Ishikawa (cell line): ENCODE results near the gene MED12L.
A peak's percentile ranks its signal among the peaks of the same experiment; 100 is the strongest.

Source experiments
- CEBPB ChIP-seq: IDR thresholded peaks from 2 replicates; pipeline ENCODE4 v1.6.1; 2012
- CREB1 ChIP-seq: IDR thresholded peaks from 2 replicates; pipeline ENCODE4 v1.6.1; 2012; ENCODE audit warnings: low read depth
- EGR1 ChIP-seq: IDR thresholded peaks from 2 replicates; pipeline ENCODE4 v1.6.1; 2012
- EP300 ChIP-seq: IDR thresholded peaks from 2 replicates; pipeline ENCODE4 v1.6.1; 2012; ENCODE audit warnings: borderline replicate concordance
- FOXM1 ChIP-seq: IDR thresholded peaks from 2 replicates; pipeline ENCODE4 v1.6.1; 2012; ENCODE audit warnings: low read depth, borderline replicate concordance
- NFIC ChIP-seq: IDR thresholded peaks from 2 replicates; pipeline ENCODE4 v1.6.1; 2012
- RAD21 ChIP-seq: IDR thresholded peaks from 2 replicates; pipeline ENCODE4 v1.6.1; 2012; ENCODE audit warnings: low read depth
- TAF1 ChIP-seq: IDR thresholded peaks from 2 replicates; pipeline ENCODE4 v1.6.1; 2012; ENCODE audit warnings: low read depth, mild to moderate bottlenecking
- TCF12 ChIP-seq: IDR thresholded peaks from 2 replicates; pipeline ENCODE4 v1.6.1; 2012; ENCODE audit warnings: low read depth
- TEAD4 ChIP-seq: IDR thresholded peaks from 2 replicates; pipeline ENCODE4 v1.6.1; 2012
- YY1 ChIP-seq: IDR thresholded peaks from 2 replicates; pipeline ENCODE4 v1.6.1; 2012; ENCODE audit warnings: low read depth
- ZBTB7A ChIP-seq: IDR thresholded peaks from 2 replicates; pipeline ENCODE4 v1.6.1; 2012; ENCODE audit warnings: low read depth
- TF ChIP-seq, protein P1 (sequence below): IDR thresholded peaks from 2 replicates; pipeline ENCODE4 v1.6.1; 2012; ENCODE audit warnings: low read depth, mild to moderate bottlenecking
- TF ChIP-seq, protein P2 (sequence below): IDR thresholded peaks from 2 replicates; pipeline ENCODE4 v1.6.1; 2012
- TF ChIP-seq, protein P3 (sequence below): IDR thresholded peaks from 2 replicates; pipeline ENCODE4 v1.6.1; 2012

The MED12L gene

DNA sequence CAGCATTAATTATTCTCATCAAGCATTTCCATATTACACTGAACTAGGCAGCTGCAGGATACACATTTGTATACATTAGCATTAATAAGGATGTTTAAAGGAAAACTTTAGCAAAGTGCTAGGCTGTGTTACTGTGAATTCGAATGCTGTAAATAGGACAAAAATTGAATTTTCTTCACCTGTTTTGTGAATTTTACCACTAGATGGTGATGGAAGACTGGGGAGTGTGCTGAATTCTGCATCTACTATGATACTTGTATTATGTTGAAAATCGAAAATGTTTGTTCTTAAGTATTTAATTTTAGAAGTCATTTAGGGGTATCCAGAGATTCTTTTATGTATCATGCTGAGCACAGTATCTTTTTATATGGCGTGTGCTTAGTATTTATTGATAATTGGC is 205.2 kb downstream of the MED12L start:
- TF ChIP-seq RAD21 (peak; percentile 74), TCF12 (no peak), CEBPB (no peak)

GRCh38 chr3:151293127-151293526 is 207.7 kb downstream of the MED12L start:
- TF ChIP-seq TEAD4: no peak
- TF ChIP-seq, protein P1, sequence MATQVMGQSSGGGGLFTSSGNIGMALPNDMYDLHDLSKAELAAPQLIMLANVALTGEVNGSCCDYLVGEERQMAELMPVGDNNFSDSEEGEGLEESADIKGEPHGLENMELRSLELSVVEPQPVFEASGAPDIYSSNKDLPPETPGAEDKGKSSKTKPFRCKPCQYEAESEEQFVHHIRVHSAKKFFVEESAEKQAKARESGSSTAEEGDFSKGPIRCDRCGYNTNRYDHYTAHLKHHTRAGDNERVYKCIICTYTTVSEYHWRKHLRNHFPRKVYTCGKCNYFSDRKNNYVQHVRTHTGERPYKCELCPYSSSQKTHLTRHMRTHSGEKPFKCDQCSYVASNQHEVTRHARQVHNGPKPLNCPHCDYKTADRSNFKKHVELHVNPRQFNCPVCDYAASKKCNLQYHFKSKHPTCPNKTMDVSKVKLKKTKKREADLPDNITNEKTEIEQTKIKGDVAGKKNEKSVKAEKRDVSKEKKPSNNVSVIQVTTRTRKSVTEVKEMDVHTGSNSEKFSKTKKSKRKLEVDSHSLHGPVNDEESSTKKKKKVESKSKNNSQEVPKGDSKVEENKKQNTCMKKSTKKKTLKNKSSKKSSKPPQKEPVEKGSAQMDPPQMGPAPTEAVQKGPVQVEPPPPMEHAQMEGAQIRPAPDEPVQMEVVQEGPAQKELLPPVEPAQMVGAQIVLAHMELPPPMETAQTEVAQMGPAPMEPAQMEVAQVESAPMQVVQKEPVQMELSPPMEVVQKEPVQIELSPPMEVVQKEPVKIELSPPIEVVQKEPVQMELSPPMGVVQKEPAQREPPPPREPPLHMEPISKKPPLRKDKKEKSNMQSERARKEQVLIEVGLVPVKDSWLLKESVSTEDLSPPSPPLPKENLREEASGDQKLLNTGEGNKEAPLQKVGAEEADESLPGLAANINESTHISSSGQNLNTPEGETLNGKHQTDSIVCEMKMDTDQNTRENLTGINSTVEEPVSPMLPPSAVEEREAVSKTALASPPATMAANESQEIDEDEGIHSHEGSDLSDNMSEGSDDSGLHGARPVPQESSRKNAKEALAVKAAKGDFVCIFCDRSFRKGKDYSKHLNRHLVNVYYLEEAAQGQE: no peak
- TF ChIP-seq TAF1: no peak
- TF ChIP-seq EP300: no peak
- TF ChIP-seq YY1: no peak
- no peak for TF ChIP-seq TCF12

- TF ChIP-seq NFIC: no peak
- no peak for TF ChIP-seq TAF1
- no peak for TF ChIP-seq RAD21
- TF ChIP-seq EGR1: no peak
- TF ChIP-seq CEBPB: no peak
- TF ChIP-seq, protein P1: no peak
- TF ChIP-seq, protein P2, sequence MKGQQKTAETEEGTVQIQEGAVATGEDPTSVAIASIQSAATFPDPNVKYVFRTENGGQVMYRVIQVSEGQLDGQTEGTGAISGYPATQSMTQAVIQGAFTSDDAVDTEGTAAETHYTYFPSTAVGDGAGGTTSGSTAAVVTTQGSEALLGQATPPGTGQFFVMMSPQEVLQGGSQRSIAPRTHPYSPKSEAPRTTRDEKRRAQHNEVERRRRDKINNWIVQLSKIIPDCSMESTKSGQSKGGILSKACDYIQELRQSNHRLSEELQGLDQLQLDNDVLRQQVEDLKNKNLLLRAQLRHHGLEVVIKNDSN: no peak
- no peak for TF ChIP-seq FOXM1
- TF ChIP-seq CREB1: no peak
- TF ChIP-seq, protein P3, sequence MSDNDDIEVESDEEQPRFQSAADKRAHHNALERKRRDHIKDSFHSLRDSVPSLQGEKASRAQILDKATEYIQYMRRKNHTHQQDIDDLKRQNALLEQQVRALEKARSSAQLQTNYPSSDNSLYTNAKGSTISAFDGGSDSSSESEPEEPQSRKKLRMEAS: no peak
- TF ChIP-seq YY1: no peak
Measured at GRCh38 chr3:151296226-151296625, 210.8 kb downstream of the MED12L start.

GRCh38 chr3:151297429-151297828 is 212.0 kb downstream of the MED12L start:
- TF ChIP-seq EGR1 (no peak), EP300 (no peak), FOXM1 (no peak), TEAD4 (no peak), NFIC (no peak), ZBTB7A (no peak), TAF1 (no peak), RAD21 (no peak), YY1 (no peak), CREB1 (no peak), CEBPB (no peak), TCF12 (no peak)
- TF ChIP-seq, protein P2: no peak
- TF ChIP-seq, protein P3: no peak
- TF ChIP-seq, protein P1: no peak

DNA sequence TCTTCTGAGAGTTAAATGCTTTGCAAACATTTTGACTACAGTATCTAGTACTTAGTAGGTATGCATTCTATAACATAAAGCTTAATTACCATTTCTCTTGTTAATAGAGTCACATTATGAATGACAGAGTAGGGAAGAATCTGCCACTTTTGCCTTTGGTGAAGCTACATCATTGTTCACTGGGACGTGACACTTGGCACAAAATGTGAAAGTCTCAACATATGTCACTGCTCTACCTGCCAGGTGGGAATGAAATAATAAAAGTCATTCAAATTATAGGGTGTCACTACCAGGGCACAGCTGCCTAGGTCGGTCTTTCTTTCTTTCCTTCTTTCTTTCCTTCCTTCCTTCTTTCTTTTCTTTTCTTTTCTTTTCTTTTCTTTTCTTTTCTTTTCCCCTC is 213.5 kb downstream of the MED12L start:
- TF ChIP-seq ZBTB7A (no peak), FOXM1 (no peak), RAD21 (no peak), TCF12 (no peak), NFIC (no peak), EGR1 (no peak), TEAD4 (no peak), CREB1 (no peak), CEBPB (no peak), EP300 (no peak), YY1 (no peak), TAF1 (no peak)
- TF ChIP-seq, protein P2: no peak
- TF ChIP-seq, protein P1: no peak
- TF ChIP-seq, protein P3: no peak
